ENCODE results near the gene SLC2A11.
"Not testable (repeated sequence)": the region's sequence is repeated elsewhere in the genome, so short reads cannot be mapped to it uniquely, and the experiment has no call there.

Gene SLC2A11

GRCh38 chr22:23884140-23884539 lies 26.5 kb downstream of the SLC2A11 start:
- DNase-seq (ENCODE audit: insufficient read length, low spot score), result no peak

GRCh38 chr22:23888615-23889401 lies 31.1 kb downstream of the SLC2A11 start:
- FAIRE-seq (no peak), DNase-seq (ENCODE audit: insufficient read length, low spot score) (no peak)

More at GRCh38 chr22:23884140-23884539, 26.5 kb downstream of the SLC2A11 start:
- no peak for FAIRE-seq

- FAIRE-seq (no peak), DNase-seq (ENCODE audit: insufficient read length, low spot score) (no peak)
Observed at GRCh38 chr22:23889620-23890019, 31.9 kb downstream of the SLC2A11 start.

- FAIRE-seq (no peak), DNase-seq (ENCODE audit: insufficient read length, low spot score) (no peak)
Observed at GRCh38 chr22:23891726-23892125, 34.1 kb downstream of the SLC2A11 start.

- FAIRE-seq (no peak), DNase-seq (ENCODE audit: insufficient read length, low spot score) (no peak)
Observed at GRCh38 chr22:23892130-23892529, 34.5 kb downstream of the SLC2A11 start.

GRCh38 chr22:23892706-23893105 lies 35.0 kb downstream of the SLC2A11 start:
- FAIRE-seq (no peak), DNase-seq (ENCODE audit: insufficient read length, low spot score) (no peak)

GRCh38 chr22:23893121-23893944 lies 35.7 kb downstream of the SLC2A11 start:
- DNase-seq (ENCODE audit: insufficient read length, low spot score) (no peak), FAIRE-seq (peak; percentile 42)

- FAIRE-seq (peak; percentile 92), DNase-seq (ENCODE audit: insufficient read length, low spot score) (peak; percentile 93)
Observed at GRCh38 chr22:23893945-23894709, 36.5 kb downstream of the SLC2A11 start, which contains the start of gene MIF. Gene MIF (plus strand): TSS chr22:23894383. CDS start chr22:23894475, 92 bp downstream.

- peak; percentile 70 for DNase-seq (ENCODE audit: insufficient read length, low spot score)
- peak; percentile 90 for FAIRE-seq
Observed at GRCh38 chr22:23894710-23895598, 37.3 kb downstream of the SLC2A11 start.

- no peak for FAIRE-seq
- no peak for DNase-seq (ENCODE audit: insufficient read length, low spot score)
Observed at GRCh38 chr22:23895599-23896144, 38.0 kb downstream of the SLC2A11 start.

GRCh38 chr22:23896166-23896522 lies 38.5 kb downstream of the SLC2A11 start:
- DNase-seq (ENCODE audit: insufficient read length, low spot score) (no peak), FAIRE-seq (no peak)

- DNase-seq (ENCODE audit: insufficient read length, low spot score) (no peak), FAIRE-seq (no peak)
Observed at GRCh38 chr22:23896523-23897186, 39.0 kb downstream of the SLC2A11 start.

- DNase-seq (ENCODE audit: insufficient read length, low spot score), result no peak
- no peak for FAIRE-seq
Observed at GRCh38 chr22:23897320-23897719, 39.6 kb downstream of the SLC2A11 start.

- FAIRE-seq (no peak), DNase-seq (ENCODE audit: insufficient read length, low spot score) (no peak)
Observed at GRCh38 chr22:23898006-23898974, 40.6 kb downstream of the SLC2A11 start.

GRCh38 chr22:23899042-23899745 lies 41.5 kb downstream of the SLC2A11 start:
- no peak for DNase-seq (ENCODE audit: insufficient read length, low spot score)
- no peak for FAIRE-seq

GRCh38 chr22:23900227-23900626 lies 42.6 kb downstream of the SLC2A11 start:
- not testable (repeated sequence) for DNase-seq (ENCODE audit: insufficient read length, low spot score); FAIRE-seq

- DNase-seq (ENCODE audit: insufficient read length, low spot score), result no peak
- no peak for FAIRE-seq
Observed at GRCh38 chr22:23901600-23901999, 43.9 kb downstream of the SLC2A11 start.

Measured in GM19239 (cell line).